HG03039 (cell line): ENCODE measurements around the gene LRP3.

Source experiments
- ATAC-seq: cut with Tn5 transposase; IDR thresholded peaks from one replicate; pipeline ENCODE4 v1.9.1; 2021; ENCODE audit warnings: mild to moderate bottlenecking, moderate library complexity; ENCODE audit not compliant: unreplicated experiment

Gene LRP3

DNA sequence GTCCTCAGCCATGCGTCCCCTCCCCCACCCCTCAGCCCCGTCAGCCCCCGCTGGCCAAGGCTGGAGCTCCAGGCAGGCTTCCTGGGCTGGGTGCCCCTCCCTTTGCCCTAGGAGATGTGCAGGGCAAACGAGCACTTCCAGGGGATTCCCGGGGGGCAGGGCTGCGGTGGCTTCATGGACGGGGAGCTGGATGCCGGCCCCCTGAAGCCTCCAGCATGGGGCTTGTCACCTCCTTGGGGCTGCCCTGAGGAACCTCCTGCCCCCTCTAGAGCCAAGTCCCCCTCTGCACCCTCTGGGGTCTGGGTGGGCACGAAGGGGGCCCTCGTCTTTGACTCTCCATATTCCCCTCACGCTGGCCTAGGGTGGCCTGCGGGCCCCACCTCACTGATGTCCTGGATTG lies 56.9 kb downstream of the LRP3 start:
- ATAC-seq = no peak

DNA sequence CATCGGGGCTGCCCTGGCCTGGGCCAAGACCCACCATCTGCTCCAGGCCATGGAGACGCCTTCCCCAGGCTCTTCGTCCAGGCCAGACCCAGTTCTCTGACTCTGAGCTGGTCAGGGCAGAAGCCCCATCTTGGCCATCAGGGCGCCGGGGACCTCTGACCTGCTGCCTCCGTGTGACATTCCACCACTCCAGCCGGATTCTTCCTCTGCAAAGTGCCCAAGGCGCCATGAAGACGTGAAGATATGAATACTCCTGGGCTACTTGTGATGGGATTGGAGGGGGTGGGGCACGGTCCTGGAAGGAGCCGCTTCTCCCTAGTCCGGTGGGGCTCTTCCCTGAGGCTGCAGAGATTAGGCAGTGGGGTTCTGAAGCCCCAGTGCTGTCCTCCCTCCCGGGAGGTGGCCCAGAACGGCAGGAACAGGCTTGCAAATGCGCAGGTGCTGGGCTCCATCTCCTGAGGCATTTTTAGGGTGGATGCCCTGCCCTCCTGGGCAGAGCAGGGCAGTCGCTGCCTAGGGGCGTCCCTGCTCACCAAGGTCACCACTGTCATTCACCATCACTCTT lies 57.5 kb downstream of the LRP3 start:
- no peak for ATAC-seq

DNA sequence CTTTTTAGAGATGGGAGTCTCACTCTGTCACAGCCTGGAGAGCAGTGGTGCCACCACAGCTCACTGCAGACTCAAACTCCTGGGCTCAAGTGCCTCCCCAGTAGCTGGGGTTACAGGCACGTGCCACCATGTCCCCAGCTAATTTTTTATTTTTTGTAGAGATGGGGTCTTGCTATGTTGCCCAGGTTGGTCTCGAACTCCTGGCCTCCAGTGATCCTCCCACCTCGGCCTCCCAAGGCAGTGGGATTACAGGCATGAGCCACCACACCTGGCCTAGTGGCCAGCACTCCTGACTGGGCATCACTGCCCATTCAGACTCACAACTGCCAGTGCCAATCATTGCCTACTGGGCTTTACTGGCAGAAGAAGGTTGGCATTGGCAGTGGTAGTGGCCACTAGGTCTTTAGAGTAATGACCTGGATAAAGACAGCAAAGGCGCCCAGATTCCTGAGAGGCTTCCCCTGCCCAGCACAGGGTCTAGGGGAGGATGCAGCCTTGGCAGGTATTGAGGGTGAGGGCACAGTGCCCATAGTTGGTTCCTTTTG lies 58.4 kb downstream of the LRP3 start:
- ATAC-seq = no peak

DNA sequence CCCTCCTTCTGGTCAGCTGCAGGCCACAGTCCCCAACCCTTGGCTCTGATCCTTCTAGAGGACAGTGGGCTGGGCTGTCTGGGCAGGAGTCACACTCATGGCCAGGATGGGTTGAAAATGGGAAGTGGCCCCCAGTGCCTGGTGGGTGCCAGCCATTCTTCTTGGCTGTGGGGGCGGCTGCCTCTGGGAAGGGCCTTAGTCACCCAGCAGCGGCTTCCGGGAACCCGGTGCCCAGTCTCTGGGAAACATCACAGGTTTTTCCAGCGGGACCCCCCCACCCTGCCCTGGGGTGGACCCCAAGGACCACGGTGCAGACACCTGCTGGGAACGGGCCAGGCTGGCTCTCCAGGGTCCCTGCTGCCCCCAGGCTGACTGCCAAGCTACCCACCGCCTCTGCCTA lies 58.8 kb downstream of the LRP3 start:
- no peak for ATAC-seq

DNA sequence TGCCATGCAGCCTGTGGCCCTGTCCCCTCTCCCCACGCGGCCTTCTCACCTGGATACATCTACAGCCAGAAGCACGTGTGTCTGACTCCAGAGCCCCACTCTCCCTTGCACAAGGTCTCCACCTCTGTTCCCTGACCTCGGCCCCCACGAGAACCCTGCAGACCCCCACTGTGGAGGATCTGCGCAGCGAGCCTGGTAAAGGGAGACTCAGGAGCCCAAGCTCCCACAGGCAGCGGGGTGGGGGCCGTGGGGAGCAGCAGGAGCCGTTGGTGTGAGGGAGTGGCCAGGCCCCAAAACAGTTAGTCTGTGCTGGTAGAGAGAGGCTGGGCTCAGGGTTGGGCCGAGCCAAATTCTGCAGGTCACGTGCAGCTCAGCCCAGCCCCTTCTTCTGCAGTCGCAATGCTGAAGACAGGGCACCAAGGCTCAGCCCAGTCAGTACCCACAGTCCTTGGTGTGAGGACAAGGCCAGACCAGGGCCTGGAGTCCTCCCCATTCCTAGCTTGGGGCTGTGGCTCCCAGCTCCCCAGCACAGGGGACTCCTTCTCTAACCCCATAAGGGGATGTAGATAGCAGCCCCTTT lies 60.2 kb downstream of the LRP3 start:
- ATAC-seq = no peak

DNA sequence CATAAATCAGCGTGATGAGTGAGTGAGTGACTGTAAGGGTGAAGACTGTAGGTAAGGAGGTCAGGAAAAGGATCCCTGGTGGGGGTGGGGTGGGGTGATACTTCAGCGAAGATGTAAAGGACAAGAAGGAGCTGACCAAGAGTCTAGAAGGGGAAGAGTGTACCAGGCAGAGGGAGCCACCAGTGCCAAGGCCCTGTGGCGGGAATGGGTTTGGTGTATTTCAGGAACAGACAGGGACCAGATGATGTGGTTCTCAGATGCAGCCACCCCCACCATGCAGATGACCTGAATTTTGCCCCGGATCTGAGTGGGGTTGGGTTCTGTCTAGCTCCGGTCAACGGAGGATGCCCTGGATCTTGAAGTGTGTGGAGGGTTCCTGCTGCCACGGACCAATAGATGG lies 61.7 kb downstream of the LRP3 start:
- ATAC-seq = no peak

DNA sequence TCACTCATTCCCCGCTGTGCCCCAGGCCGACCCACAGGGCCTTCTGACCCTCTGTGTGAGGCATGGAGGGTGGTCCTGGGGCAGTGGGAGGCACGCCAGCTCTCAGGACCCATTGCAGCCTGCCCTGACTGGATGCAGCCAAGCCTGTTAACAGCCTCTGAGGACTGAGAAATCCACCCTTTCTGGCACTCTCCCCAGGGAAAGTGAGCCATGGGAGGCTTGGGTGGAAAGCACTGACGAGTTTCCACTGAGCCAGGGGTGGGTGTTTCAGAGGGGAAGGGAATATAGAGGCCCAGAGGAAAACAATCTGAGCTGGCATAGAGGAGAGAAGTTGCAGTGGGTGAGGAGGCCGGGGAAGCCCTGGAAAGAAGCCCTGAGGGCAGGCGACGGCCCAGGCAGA lies 62.1 kb downstream of the LRP3 start:
- ATAC-seq = no peak

DNA sequence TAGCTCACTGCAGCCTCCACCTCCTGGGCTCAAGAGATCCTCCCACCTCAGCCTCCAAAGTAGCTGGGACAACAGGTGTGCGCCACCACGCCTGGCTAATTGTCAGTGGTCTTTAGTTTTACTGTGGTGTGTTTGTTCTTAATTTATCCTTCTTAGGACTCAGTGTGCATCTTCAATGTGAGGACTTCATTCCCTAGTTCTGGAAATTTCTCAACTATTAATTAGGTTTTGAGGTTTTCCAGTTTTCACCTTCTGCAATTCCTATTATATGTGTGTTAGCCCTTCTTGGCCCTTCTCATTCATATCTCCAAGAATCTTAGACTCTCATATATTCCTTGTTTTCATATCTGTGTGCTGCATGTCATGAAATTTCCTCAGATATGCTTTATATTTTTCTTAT lies 63.7 kb downstream of the LRP3 start:
- no peak for ATAC-seq
